Measurements from ENCODE around the gene HSD11B1L. TPM values are rescaled to one million over a fixed set of nuclear protein-coding genes. Genes with fewer than 3 reads are reported as not detected.
A peak's percentile ranks its signal among the peaks of the same experiment; 100 is the strongest.

The HSD11B1L gene
- total RNA-seq, 4 donors from 2014 or later, result 7.5 to 23.7 (median 11.6) TPM

- peaks cover 0 to 57% (median 27%) of the 10 kb centered on the region in 4 donors for H3K4me1 ChIP-seq
- no peak for TF ChIP-seq POLR2A (IDR thresholded peaks at IDR 0.05)
- TF ChIP-seq CTCF (IDR thresholded peaks at IDR 0.05), result no peak
- no peak for TF ChIP-seq EP300 (IDR thresholded peaks at IDR 0.05)
- DNase-seq (ENCODE audit: low spot score in 2 of 2), result no peak
Measured at GRCh38 chr19:5635427-5635826, 45.4 kb upstream of the HSD11B1L start.

GRCh38 chr19:5637971-5638370 lies 42.9 kb upstream of the HSD11B1L start:
- no peak for DNase-seq (ENCODE audit: low spot score in 2 of 2)
- no peak overlapping the region for H3K27ac ChIP-seq
- H3K4me1 ChIP-seq, result peaks cover 0 to 37% (median 2%) of the 10 kb centered on the region in 4 donors
- no peak overlapping the region for H3K4me3 ChIP-seq
- 59 to 66% methylated on average over 1 of the region's 1 CpG for WGBS, 2 donors
- no peak for TF ChIP-seq POLR2A (IDR thresholded peaks at IDR 0.05)
- no peak for TF ChIP-seq CTCF (IDR thresholded peaks at IDR 0.05)
- TF ChIP-seq EP300 (IDR thresholded peaks at IDR 0.05), result no peak
- H3K27me3 ChIP-seq, result no peaks in the 10 kb centered on the region
- H3K9me3 ChIP-seq, result no peaks in the 10 kb centered on the region
- H3K36me3 ChIP-seq, result peaks cover 0 to 13% (median 0%) of the 10 kb centered on the region in 3 donors

More at GRCh38 chr19:5635427-5635826, 45.4 kb upstream of the HSD11B1L start:
- H3K36me3 ChIP-seq, result no peaks in the 10 kb centered on the region
- H3K27ac ChIP-seq, result no peak overlapping the region
- H3K4me3 ChIP-seq, result no peak overlapping the region
- WGBS, 2 donors, result 79 to 89% methylated on average over 6 of the region's 6 CpGs
- no peaks in the 10 kb centered on the region for H3K27me3 ChIP-seq
- no peaks in the 10 kb centered on the region for H3K9me3 ChIP-seq

GRCh38 chr19:5641171-5641570 lies 39.7 kb upstream of the HSD11B1L start:
- DNase-seq (ENCODE audit: low spot score in 2 of 2), result no peak
- 90 to 95% methylated on average over 4 of the region's 4 CpGs for WGBS, 2 donors
- H3K9me3 ChIP-seq, result no peaks in the 10 kb centered on the region
- no peaks in the 10 kb centered on the region for H3K27me3 ChIP-seq
- TF ChIP-seq POLR2A (IDR thresholded peaks at IDR 0.05) (no peak), CTCF (IDR thresholded peaks at IDR 0.05) (no peak), EP300 (IDR thresholded peaks at IDR 0.05) (no peak)
- H3K36me3 ChIP-seq, result peaks cover 0 to 43% (median 7%) of the 10 kb centered on the region in 3 donors
- no peak overlapping the region for H3K27ac ChIP-seq
- H3K4me3 ChIP-seq, result no peak overlapping the region
- peaks cover 0 to 18% (median 0%) of the 10 kb centered on the region in 4 donors for H3K4me1 ChIP-seq

- WGBS, 2 donors, result 93 to 94% methylated on average over 2 of the region's 2 CpGs
- Histone ChIP-seq H3K36me3 (peaks cover 0 to 53% (median 14%) of the 10 kb centered on the region in 3 donors), H3K4me1 (peaks cover 0 to 18% (median 0%) of the 10 kb centered on the region in 4 donors), H3K27me3 (no peaks in the 10 kb centered on the region), H3K9me3 (no peaks in the 10 kb centered on the region), H3K4me3 (no peak overlapping the region), H3K27ac (no peak overlapping the region)
- TF ChIP-seq EP300 (IDR thresholded peaks at IDR 0.05) (no peak), CTCF (IDR thresholded peaks at IDR 0.05) (no peak), POLR2A (IDR thresholded peaks at IDR 0.05) (no peak)
- no peak for DNase-seq (ENCODE audit: low spot score in 2 of 2)
Measured at GRCh38 chr19:5642204-5642603, 38.6 kb upstream of the HSD11B1L start.

- peaks cover 0 to 9% (median 0%) of the 10 kb centered on the region in 4 donors for H3K4me1 ChIP-seq
- TF ChIP-seq EP300 (IDR thresholded peaks at IDR 0.05) (no peak), POLR2A (IDR thresholded peaks at IDR 0.05) (no peak), CTCF (IDR thresholded peaks at IDR 0.05) (no peak)
- no peaks in the 10 kb centered on the region for H3K9me3 ChIP-seq
- peak overlapping the region in 1 of 4 donors; percentile 42 for H3K27ac ChIP-seq
- WGBS, 2 donors, result 91 to 93% methylated on average over 4 of the region's 4 CpGs
- DNase-seq (ENCODE audit: low spot score in 2 of 2), result no peak
- H3K27me3 ChIP-seq, result no peaks in the 10 kb centered on the region
- peaks cover 0 to 62% (median 15%) of the 10 kb centered on the region in 3 donors for H3K36me3 ChIP-seq
- no peak overlapping the region for H3K4me3 ChIP-seq
Measured at GRCh38 chr19:5643060-5643459, 37.8 kb upstream of the HSD11B1L start.

Data from tibial nerve (tissue), 4 donors.